Activated T-cell treated with anti-CD3 and anti-CD28 coated beads, Interleukin-2, amount 50 U/mL, for 4 hours (primary cell): ENCODE results near the gene NR2F6. TPM values are rescaled to one million over a fixed set of nuclear protein-coding genes. Genes with fewer than 3 reads are reported as not detected.

Source experiments
- ATAC-seq, 2 donors: fragments of 200-7000 bp; cut with Tn5 transposase; one replicate each; pipeline ENCODE4 v1.10.0; 2021
- DNase-seq: peaks from one replicate; pipeline ENCODE4 v3.0.0-alpha.2; 2020
- H3K27me3 Mint-ChIP-seq: one replicate; pipeline ENCODE4 v1.8.0; 2021; ENCODE audit warnings: low read depth, mixed read lengths
- H3K36me3 Mint-ChIP-seq: one replicate; pipeline ENCODE4 v1.8.0; 2022; ENCODE audit warnings: mixed read lengths; ENCODE audit not compliant: insufficient read depth
- H3K4me1 Mint-ChIP-seq: one replicate; pipeline ENCODE4 v1.8.0; 2021; ENCODE audit warnings: low read depth, mixed read lengths
- H3K4me3 Mint-ChIP-seq: one replicate; pipeline ENCODE4 v1.8.0; 2021; ENCODE audit warnings: mild to moderate bottlenecking, moderate library complexity, mixed read lengths
- H3K9me3 Mint-ChIP-seq: one replicate; pipeline ENCODE4 v1.8.0; 2021; ENCODE audit warnings: mixed read lengths
- total RNA-seq, 3 donors: library from RNA; stranded (reverse); gene quantifications; one replicate each; pipeline ENCODE4 v1.2.1, GENCODE V29; 2021

Gene NR2F6
- total RNA-seq, 3 donors from 2014 or later: 10.1 to 14.4 (median 13.6) TPM

DNA sequence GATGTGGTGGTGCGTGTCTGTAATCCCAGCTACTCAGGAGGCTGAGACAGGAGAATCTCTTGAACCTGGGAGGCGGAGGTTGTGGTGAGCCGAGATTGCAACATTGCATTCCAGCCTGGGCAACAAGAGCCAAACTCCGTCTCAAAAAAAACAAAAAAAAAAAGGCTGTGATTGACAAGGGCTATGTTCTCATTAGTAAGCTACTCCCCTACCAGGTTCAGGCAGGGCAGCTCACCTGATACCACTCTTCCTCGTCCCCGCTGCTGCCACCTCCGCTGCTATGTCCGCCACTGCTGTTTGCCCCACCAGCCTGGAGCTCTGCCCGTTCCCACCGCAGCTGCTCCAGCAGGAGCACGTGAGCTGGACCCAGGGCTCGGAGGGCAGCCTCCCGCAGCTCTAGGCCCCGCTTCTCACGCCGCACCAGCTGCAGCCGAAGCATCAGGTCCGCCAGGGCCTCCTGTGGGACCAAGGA, 9.5 kb upstream of the NR2F6 start:
- Mint-ChIP-seq H3K9me3 (no peaks in the 10 kb centered on the region), H3K4me1 (no peaks in the 10 kb centered on the region), H3K4me3 (no peak overlapping the region), H3K27me3 (no peaks in the 10 kb centered on the region), H3K36me3 (no peaks in the 10 kb centered on the region)
- ATAC-seq (no peak), DNase-seq (no peak)

DNA sequence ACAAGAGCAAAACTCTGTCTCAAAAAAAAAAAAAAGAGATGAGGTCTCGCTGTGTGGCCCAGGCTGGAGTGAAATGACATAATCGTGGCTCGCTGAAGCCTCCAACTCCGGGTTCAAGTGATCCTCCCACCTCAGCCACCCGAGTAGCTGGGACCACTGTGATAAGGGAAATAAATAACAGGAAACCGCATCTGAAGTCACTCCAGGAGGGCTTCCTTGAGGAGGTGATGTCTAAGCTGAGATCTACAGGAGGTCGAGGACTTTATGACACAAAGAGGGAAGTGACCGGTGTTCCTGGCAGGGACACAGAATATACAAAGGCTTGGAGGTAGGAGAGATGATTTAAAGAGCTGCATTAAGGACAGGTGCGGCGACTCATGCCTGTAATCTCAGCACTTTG, 8.9 kb upstream of the NR2F6 start:
- ATAC-seq: no peak
- no peaks in the 10 kb centered on the region for H3K4me1 Mint-ChIP-seq
- no peak overlapping the region for H3K4me3 Mint-ChIP-seq
- no peak for DNase-seq
- H3K36me3 Mint-ChIP-seq: no peaks in the 10 kb centered on the region
- H3K27me3 Mint-ChIP-seq: no peaks in the 10 kb centered on the region
- no peaks in the 10 kb centered on the region for H3K9me3 Mint-ChIP-seq

DNA sequence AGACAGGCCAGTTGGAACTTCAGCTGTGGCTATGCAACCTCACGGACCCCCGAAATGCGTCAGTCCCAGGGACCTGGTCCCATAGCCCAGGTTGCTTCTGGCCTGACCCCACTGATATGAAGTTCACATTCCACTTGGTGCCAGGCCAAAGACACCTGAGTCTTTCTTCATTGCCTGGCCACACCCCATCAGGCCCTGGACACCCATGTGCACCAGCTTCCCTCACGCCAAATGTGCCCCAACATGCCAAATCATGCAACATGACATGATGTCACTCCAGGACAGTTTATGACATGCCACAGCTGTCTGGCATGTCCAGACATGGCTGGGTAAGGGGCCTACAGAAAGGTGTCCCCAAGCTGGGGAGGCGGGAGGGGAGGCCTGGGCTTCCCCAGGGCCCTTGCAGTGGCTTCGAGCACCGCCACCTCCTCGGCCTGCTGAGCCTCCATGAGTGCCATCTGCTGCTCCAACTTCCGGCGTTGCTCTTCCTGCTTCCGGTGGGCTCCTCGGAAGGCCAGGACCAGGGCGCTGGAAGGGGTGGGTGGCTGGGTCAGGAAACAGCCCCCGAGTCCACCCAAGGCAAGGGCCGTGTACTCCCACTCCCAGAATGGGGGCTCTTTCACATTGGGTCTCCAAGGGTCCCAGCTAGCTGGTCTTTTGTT, 4.3 kb upstream of the NR2F6 start:
- DNase-seq (no peak), ATAC-seq (no peak)
- Mint-ChIP-seq H3K4me1 (peaks cover 5% of the 10 kb centered on the region), H3K9me3 (no peaks in the 10 kb centered on the region), H3K27me3 (peaks cover 3% of the 10 kb centered on the region), H3K4me3 (no peak overlapping the region), H3K36me3 (no peaks in the 10 kb centered on the region)

DNA sequence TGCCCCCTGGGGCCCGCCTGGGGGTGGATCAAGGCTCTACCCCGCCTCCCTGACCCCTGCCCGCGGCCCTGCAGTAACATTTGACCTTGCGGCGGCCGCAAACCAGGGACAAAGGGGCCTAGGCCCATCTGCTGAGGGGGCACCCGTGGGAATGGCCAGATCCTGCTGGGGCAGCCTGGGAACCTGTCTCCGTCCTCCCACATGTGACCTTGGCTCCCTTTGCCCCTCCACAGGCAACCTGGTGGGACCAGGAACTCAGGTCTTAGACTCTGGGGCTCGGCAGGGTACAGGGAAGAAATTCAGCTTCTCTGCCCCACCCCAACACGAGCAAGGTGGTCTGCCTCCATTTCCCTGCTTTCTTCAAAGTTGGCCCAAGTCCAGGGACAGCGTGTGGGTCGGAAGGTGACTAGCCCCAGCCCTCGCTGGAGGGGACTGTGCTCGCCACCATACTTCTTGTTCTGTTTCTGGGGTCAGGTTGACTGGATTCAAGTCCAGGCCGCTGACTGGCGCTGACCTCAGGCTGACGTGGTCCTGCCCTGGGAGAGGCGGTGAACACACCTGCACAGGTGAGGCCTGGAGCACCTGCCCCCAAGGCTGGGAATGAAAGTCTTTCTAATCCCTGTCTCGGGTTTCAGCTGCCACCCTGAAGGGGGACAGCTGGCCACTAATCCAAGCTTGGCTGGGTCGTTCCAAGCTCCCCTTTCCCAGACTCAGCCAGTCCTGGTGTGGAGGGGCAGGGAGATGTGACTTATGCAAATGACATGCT, 2.5 kb upstream of the NR2F6 start:
- H3K4me3 Mint-ChIP-seq: peak overlapping the region; percentile 31
- ATAC-seq: no peak

DNA sequence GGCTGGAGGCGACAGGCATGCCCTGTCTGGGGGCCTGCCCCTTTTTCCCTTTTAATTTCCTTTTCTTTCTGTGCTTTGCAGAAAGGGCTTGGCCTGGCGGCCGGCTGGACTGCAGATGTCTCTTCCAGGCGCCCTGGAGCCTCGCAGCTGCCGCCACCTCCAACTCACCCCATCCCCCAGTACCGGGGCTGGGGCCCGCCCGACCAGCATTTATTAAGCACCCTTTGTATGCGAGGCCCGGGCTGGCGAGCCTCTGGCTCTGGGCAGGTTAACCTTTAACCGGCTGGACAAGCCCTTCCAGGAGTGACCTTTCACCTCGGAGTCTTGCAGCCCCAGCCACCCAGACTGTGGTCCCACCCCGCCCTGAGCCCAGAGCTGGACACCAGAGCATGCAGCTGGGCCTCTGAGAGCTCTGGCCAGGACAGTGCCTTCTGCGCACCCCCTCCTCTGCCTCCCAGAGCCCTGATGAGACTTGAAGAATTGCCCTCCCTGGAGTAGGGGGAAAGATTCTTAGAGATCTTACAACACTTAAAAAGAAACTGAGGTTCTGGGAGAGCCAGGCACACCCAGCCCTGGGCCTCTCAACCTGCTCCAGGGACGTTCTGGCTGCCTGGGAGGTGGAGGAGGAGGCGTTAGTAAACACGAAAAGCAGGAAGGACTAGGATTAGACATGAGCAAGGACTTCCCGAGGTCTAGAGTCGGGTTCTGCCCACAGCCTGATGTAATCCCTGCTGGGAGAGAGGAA, 1.1 kb upstream of the NR2F6 start:
- ATAC-seq: no peak
- Mint-ChIP-seq H3K4me3 (peak overlapping the region; percentile 84), H3K9me3 (no peaks in the 10 kb centered on the region), H3K36me3 (no peaks in the 10 kb centered on the region), H3K4me1 (peaks cover 5% of the 10 kb centered on the region), H3K27me3 (peaks cover 3% of the 10 kb centered on the region)
- DNase-seq: no peak

More for the DNA sequence above, 2.5 kb upstream of the NR2F6 start:
- H3K27me3 Mint-ChIP-seq: peaks cover 3% of the 10 kb centered on the region
- no peak for DNase-seq
- H3K36me3 Mint-ChIP-seq: no peaks in the 10 kb centered on the region
- peaks cover 5% of the 10 kb centered on the region for H3K4me1 Mint-ChIP-seq
- no peaks in the 10 kb centered on the region for H3K9me3 Mint-ChIP-seq

DNA sequence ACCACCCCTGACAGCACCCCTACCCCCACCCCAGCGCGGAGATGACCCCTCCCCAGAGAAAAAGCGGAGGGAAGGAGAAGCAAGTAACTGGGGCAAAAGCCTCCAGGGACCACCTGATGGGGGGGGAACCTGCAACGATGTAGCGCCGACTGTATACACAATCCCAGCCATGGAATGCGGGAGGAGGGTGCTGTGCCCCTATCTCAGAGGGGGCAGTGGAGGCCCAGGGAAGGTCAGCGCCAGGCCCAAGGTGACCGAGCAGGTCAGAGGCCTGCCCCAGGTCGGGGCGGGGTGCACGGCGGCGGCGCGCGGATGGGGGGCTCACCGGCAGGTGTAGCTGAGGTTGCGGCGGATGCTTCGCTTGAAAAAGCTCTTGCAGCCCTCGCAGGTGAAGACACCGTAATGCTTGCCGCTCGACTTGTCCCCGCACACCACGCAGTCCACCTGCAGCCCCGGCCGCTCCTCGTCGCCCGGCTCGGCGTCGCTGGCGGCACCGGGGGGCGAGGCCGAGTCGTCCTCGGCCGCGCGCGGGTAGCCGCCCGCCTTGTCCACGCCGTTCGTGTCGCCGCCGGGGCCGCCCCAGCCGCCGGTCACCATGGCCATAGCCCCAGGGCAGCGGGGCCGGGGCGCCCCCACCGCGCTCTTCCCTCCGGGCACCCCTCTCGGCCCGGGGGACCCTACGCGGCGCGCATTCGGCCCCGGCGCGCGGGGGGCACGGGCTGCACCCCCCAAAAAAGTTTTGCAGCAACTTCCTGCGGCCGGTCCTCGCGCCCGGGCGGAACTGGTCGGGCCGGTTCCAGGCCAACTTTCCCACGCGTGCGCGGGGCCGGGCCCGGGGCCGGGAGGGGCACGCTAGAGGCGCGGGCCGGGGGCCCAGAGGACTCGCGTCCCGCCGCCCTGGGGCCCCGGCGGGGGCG, 843 bp downstream of the NR2F6 start:
- peaks cover 3% of the 10 kb centered on the region for H3K27me3 Mint-ChIP-seq
- no peaks in the 10 kb centered on the region for H3K36me3 Mint-ChIP-seq
- H3K9me3 Mint-ChIP-seq: no peaks in the 10 kb centered on the region
- peaks cover 5% of the 10 kb centered on the region for H3K4me1 Mint-ChIP-seq
- DNase-seq (no peak), ATAC-seq (peak; percentile 32)
- H3K4me3 Mint-ChIP-seq: peak overlapping the region; percentile 70

DNA sequence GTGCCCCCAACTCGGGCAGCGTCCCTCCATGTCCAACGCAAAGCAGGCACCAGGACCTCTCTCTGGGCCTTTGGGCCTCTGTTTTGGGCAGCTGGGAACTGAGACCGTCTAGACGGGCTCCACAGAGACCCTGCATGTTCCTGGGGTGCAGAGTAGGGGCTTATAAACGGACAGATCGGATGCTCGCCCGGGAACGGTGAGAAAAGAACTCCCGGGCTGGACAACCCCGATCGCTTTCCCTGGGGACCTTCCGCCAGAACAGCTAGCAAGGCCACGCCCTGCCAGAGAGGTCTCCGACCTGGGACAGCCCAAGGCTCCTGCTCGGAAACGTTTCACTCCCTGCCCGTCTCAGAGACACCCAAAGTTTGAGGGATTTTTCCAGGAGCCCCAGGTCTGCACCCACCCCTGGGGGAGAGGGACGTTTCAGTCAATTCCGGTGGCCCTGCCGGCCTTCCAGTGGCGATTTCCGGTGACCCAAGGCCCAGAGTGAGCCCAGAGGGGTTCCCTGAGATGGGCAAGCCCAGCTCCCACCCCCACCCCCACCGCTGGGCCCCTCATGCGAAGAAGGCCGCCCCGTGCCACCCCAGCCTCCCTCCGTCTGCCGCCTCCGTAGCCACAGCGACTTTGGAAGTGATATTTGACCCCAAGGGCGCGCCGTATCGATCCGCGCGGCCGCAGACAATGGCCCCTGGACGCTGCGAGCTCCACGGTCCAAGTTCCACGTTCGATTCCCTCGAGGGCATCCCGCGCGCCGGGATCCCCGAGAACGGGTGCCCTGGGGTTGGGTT, 1.7 kb downstream of the NR2F6 start:
- H3K36me3 Mint-ChIP-seq: no peaks in the 10 kb centered on the region
- H3K9me3 Mint-ChIP-seq: no peaks in the 10 kb centered on the region
- peaks cover 5% of the 10 kb centered on the region for H3K4me1 Mint-ChIP-seq
- no peak for ATAC-seq
- peak overlapping the region; percentile 70 for H3K4me3 Mint-ChIP-seq
- no peak for DNase-seq
- peaks cover 3% of the 10 kb centered on the region for H3K27me3 Mint-ChIP-seq

DNA sequence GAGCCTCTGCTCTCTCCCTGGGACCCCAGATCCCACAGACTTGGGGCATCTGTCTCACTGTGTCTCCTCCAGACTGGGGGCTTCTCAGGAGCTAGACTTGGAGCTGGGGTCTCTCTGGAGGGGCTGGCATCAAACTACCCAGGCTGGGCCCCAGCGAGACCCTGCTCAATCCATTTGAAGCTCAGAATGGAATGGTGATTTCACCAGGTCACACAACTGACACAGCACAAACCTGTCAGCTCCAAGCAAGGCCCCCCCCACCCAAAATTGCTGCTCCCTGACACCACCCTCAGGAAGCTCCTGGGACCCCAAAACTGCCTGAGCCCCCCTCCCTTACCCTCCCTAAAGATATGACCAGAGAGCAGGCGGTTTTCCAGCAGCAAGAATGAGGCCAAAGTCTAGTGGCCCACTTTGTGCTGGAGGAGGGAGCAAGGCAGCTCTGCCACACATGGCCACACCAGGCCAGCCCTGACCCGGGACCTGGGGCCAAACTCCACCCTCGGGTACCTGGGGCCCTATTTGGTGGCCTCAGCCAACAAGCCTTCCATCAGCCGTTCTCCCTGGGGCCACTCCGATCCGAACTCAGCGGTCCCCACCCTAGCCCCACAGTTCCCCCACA, 2.4 kb downstream of the NR2F6 start:
- DNase-seq (no peak), ATAC-seq (no peak)
- H3K27me3 Mint-ChIP-seq: peaks cover 3% of the 10 kb centered on the region
- peak overlapping the region; percentile 70 for H3K4me3 Mint-ChIP-seq
- no peaks in the 10 kb centered on the region for H3K36me3 Mint-ChIP-seq
- H3K4me1 Mint-ChIP-seq: peaks cover 5% of the 10 kb centered on the region
- no peaks in the 10 kb centered on the region for H3K9me3 Mint-ChIP-seq

DNA sequence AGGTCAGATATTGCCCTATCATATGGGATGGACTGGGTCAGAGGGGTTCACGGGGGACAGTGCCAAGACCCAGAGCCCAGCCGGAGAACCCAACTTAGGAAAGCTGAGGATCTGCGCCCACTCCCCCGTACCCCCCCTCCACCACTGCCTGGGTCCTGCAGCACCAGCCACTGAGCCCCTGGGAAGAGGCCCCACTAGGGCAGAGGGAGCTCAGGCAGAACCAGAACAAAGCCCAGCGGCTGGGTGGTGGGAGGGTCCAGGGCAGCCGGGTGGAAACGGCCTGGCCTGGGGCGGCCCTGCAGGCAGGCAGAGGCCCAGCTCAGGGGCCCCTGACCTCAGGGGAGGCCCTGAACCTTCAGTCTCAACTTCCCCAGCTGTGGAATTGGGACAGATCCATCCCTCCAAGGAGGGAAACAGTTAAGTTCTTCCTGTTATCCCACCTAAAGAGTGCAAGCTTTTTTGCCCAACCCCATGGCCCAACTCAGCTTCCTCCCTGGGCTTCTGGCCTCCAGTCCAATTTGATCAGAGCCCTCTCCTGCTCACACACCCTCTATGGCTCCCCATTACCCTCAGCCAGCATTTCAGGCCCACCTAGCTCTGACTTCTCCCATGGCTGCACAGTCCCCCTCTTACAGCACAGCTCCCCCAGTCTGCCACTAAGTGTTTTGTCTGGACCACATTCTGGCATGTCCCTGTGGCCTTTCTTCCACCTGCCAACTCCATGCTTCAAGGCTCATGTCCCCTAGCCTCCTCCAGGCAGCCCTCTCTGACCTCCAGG, 3.1 kb downstream of the NR2F6 start:
- Mint-ChIP-seq H3K9me3 (no peaks in the 10 kb centered on the region), H3K4me3 (no peak overlapping the region), H3K27me3 (no peaks in the 10 kb centered on the region), H3K36me3 (no peaks in the 10 kb centered on the region), H3K4me1 (peaks cover 5% of the 10 kb centered on the region)
- no peak for DNase-seq
- no peak for ATAC-seq

DNA sequence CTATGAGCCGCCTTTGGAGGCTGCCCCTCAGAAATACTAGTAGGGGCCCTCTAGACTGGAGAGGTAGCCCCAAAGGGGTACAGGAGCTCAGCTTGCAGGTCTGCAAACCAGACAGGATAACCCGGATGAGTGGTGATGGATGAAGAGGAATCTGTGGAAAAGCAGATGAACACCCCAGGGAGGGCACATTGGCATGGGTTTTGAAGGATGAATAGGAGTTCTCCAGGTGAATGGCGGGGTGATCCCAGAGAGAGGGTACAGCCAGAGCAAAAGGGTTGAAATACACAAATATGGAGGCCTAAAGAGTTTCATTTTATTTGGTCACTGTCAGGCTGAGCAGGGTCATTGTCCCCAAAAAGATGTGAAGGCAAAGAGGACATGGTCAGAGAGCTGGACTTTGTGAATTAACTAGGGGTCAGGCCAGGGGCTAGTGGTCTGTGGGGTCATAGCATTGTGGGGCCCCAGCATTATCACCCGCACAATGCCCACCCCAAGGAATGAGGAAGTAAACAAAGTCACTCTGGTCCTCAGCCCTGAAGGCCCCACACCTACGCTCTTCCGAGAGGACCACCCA, 4.8 kb downstream of the NR2F6 start:
- no peak overlapping the region for H3K4me3 Mint-ChIP-seq
- H3K4me1 Mint-ChIP-seq: no peaks in the 10 kb centered on the region
- H3K9me3 Mint-ChIP-seq: no peaks in the 10 kb centered on the region
- H3K36me3 Mint-ChIP-seq: no peaks in the 10 kb centered on the region
- no peaks in the 10 kb centered on the region for H3K27me3 Mint-ChIP-seq
- no peak for DNase-seq
- ATAC-seq: no peak

DNA sequence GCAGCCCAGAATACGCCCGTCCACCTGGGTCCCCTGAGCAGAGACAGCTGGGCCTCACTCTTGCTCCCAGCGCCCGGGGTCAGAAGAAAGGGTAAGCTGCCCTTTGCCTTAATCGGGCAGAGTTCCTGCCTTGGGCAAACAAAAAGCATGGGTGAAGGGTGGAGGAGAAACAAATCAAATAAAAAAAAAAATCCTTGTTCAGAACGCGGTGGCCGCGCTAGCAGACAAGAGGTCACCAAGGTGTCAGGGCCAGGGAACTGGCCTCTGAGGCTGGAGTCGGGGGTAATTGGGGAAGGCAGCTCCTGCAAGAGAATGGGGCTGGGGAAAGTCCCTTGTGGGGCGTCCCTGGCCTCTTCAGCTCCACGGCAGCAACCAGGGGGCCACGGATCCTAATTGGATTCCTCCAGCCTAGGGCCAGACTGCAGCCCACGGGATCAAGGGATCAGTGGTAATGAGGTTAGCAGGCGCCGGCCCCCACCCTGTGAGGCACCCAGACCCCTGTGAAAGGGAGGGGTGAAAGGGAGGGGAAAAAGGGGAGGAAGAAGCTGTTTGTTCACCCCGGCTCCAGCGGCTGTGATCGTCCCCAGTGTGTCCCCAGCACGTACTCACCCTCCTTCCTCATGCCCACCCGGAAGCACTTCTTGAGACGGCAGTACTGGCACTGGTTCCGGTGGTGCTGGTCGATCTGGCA, 5.5 kb downstream of the NR2F6 start:
- Mint-ChIP-seq H3K36me3 (no peaks in the 10 kb centered on the region), H3K4me1 (no peaks in the 10 kb centered on the region), H3K27me3 (no peaks in the 10 kb centered on the region), H3K9me3 (no peaks in the 10 kb centered on the region), H3K4me3 (no peak overlapping the region)
- DNase-seq: no peak
- ATAC-seq: no peak
